HEK293T (cell line): ENCODE measurements around the gene C1orf116.

Experiments used
- ARNT ChIP-seq: fragments of 450-650 bp; IDR thresholded peaks from 2 replicates; pipeline ENCODE4 v1.6.1; 2017; ENCODE audit warnings: mild to moderate bottlenecking
- BHLHE40 ChIP-seq: fragments of 450-650 bp; IDR thresholded peaks from 2 replicates; pipeline ENCODE4 v1.6.1; 2016; ENCODE audit warnings: mild to moderate bottlenecking, moderate library complexity, borderline replicate concordance
- FOXM1 ChIP-seq: fragments of 450-650 bp; IDR thresholded peaks from 2 replicates; pipeline ENCODE4 v1.6.1; 2017; ENCODE audit warnings: mild to moderate bottlenecking, borderline replicate concordance
- HDGF ChIP-seq: fragments of 450-650 bp; IDR thresholded peaks from 2 replicates; pipeline ENCODE4 v1.6.1; 2017; ENCODE audit warnings: antibody characterized with exemption, borderline replicate concordance
- SUZ12 ChIP-seq: fragments of 450-650 bp; IDR thresholded peaks from 2 replicates; pipeline ENCODE4 v1.6.1; 2016; ENCODE audit warnings: mild to moderate bottlenecking
- TARDBP ChIP-seq: fragments of 450-650 bp; IDR thresholded peaks from 2 replicates; pipeline ENCODE4 v1.6.1; 2016

DNA sequence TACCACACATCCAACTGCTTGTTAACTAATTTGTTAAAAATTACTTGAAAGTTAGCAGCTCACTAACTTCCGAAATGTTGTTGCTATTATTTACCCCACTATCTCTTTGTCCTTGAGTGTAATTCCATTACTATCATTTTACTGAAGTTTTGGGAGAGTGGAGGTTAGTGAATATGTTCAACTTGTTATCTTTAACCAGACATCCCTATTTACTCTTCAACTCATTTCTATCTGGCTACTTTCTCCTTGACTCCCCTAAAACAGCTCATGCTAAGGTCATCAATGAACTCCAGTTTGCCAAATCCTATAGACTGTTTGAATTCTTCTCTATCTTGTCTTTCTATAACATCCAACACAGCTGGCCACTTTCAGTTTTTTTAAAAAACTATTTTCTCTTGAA, 4.3 kb upstream of the C1orf116 start:
- TF ChIP-seq TARDBP (no peak), BHLHE40 (no peak), FOXM1 (no peak), ARNT (no peak), SUZ12 (no peak), HDGF (no peak)
